ENCODE data around the gene CABCOCO1. TPM values are rescaled to one million over a fixed set of nuclear protein-coding genes. Genes with fewer than 3 reads are reported as not detected.

Gene CABCOCO1
- total RNA-seq, 1 donor from 2014 or later: 0.28 TPM

- TF ChIP-seq CTCF (IDR thresholded peaks at IDR 0.05; ENCODE audit: unreplicated experiment): no peak
- H3K4me3 Mint-ChIP-seq (ENCODE audit: unreplicated experiment): no peak overlapping the region
- H3K27ac Mint-ChIP-seq (ENCODE audit: unreplicated experiment): no peak overlapping the region
- H3K4me1 Mint-ChIP-seq (ENCODE audit: unreplicated experiment): no peaks in the 10 kb centered on the region
- no peaks in the 10 kb centered on the region for H3K36me3 Mint-ChIP-seq (ENCODE audit: low read depth, unreplicated experiment)
- H3K27me3 Mint-ChIP-seq (ENCODE audit: unreplicated experiment): no peaks in the 10 kb centered on the region
- H3K9me3 Mint-ChIP-seq (ENCODE audit: unreplicated experiment): no peaks in the 10 kb centered on the region
- DNase-seq (ENCODE audit: low spot score): no peak
These were observed 35.5 kb upstream of the CABCOCO1 start for GRCh38 chr10:61627266-61627665.

GRCh38 chr10:61628151-61628874, 34.4 kb upstream of the CABCOCO1 start:
- H3K9me3 Mint-ChIP-seq (ENCODE audit: unreplicated experiment): no peaks in the 10 kb centered on the region
- H3K27me3 Mint-ChIP-seq (ENCODE audit: unreplicated experiment): no peaks in the 10 kb centered on the region
- DNase-seq (ENCODE audit: low spot score): no peak
- no peaks in the 10 kb centered on the region for H3K4me1 Mint-ChIP-seq (ENCODE audit: unreplicated experiment)
- no peaks in the 10 kb centered on the region for H3K36me3 Mint-ChIP-seq (ENCODE audit: low read depth, unreplicated experiment)
- no peak overlapping the region for H3K4me3 Mint-ChIP-seq (ENCODE audit: unreplicated experiment)
- no peak overlapping the region for H3K27ac Mint-ChIP-seq (ENCODE audit: unreplicated experiment)
- no peak for TF ChIP-seq CTCF (IDR thresholded peaks at IDR 0.05; ENCODE audit: unreplicated experiment)

- Mint-ChIP-seq H3K4me1 (ENCODE audit: unreplicated experiment) (no peaks in the 10 kb centered on the region), H3K27me3 (ENCODE audit: unreplicated experiment) (no peaks in the 10 kb centered on the region), H3K9me3 (ENCODE audit: unreplicated experiment) (no peaks in the 10 kb centered on the region), H3K27ac (ENCODE audit: unreplicated experiment) (no peak overlapping the region), H3K4me3 (ENCODE audit: unreplicated experiment) (no peak overlapping the region), H3K36me3 (ENCODE audit: low read depth, unreplicated experiment) (no peaks in the 10 kb centered on the region)
- DNase-seq (ENCODE audit: low spot score): no peak
- no peak for TF ChIP-seq CTCF (IDR thresholded peaks at IDR 0.05; ENCODE audit: unreplicated experiment)
These were observed 33.7 kb upstream of the CABCOCO1 start for GRCh38 chr10:61628875-61629513.

- TF ChIP-seq CTCF (IDR thresholded peaks at IDR 0.05; ENCODE audit: unreplicated experiment): no peak
- Mint-ChIP-seq H3K9me3 (ENCODE audit: unreplicated experiment) (no peaks in the 10 kb centered on the region), H3K4me3 (ENCODE audit: unreplicated experiment) (no peak overlapping the region), H3K4me1 (ENCODE audit: unreplicated experiment) (no peaks in the 10 kb centered on the region), H3K27ac (ENCODE audit: unreplicated experiment) (no peak overlapping the region), H3K27me3 (ENCODE audit: unreplicated experiment) (no peaks in the 10 kb centered on the region), H3K36me3 (ENCODE audit: low read depth, unreplicated experiment) (no peaks in the 10 kb centered on the region)
- DNase-seq (ENCODE audit: low spot score): no peak
These were observed 33.2 kb upstream of the CABCOCO1 start for GRCh38 chr10:61629576-61629975.

GRCh38 chr10:61632057-61632670, 30.6 kb upstream of the CABCOCO1 start:
- Mint-ChIP-seq H3K9me3 (ENCODE audit: unreplicated experiment) (no peaks in the 10 kb centered on the region), H3K27ac (ENCODE audit: unreplicated experiment) (no peak overlapping the region), H3K27me3 (ENCODE audit: unreplicated experiment) (no peaks in the 10 kb centered on the region), H3K36me3 (ENCODE audit: low read depth, unreplicated experiment) (no peaks in the 10 kb centered on the region), H3K4me3 (ENCODE audit: unreplicated experiment) (no peak overlapping the region), H3K4me1 (ENCODE audit: unreplicated experiment) (no peaks in the 10 kb centered on the region)
- DNase-seq (ENCODE audit: low spot score): no peak
- TF ChIP-seq CTCF (IDR thresholded peaks at IDR 0.05; ENCODE audit: unreplicated experiment): no peak

All from endothelial cell (in vitro differentiated cells).